ENCODE data around the gene ZNF813.

Gene ZNF813

DNA sequence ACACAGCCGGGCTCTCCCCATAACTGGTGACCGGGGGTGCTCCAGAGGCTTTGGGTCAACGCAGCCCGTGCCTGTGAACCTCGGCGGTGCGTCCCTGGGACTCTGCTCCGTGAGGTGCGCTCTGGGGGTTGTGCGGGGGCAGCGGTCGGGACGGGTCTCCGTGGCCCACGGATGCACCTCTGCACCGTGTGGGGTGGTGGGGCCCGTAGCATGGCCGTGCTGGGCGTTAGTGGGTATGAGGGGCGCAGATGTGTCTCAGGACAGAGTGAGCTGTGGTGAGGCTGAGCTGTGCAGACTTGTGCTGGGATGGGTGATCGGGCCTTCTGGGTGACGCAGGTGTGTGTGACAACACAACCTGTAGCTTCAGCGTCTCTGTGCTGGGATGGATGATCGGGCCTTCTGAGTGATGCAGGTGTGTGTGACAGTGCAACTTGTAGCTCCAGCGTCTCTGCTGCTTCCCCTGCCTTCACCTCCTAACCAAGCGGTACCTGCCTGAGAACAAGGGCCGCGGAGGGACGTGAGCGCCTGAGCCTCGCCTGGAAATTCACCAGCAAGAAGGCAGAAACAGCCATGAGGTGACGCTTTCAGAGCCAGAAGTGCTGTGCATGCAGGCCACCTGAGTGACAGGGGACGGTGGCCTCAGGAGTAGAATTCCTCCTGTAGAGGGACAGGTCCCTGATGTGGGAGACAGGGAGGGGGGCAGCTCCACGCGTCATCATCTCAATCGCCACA, 71.0 kb downstream of the ZNF813 start:
- Histone ChIP-seq H3K27ac (peak overlapping the region; percentile 84 to 97), H3K4me3 (peak overlapping the region; percentile 90)
- TF ChIP-seq, protein P1, sequence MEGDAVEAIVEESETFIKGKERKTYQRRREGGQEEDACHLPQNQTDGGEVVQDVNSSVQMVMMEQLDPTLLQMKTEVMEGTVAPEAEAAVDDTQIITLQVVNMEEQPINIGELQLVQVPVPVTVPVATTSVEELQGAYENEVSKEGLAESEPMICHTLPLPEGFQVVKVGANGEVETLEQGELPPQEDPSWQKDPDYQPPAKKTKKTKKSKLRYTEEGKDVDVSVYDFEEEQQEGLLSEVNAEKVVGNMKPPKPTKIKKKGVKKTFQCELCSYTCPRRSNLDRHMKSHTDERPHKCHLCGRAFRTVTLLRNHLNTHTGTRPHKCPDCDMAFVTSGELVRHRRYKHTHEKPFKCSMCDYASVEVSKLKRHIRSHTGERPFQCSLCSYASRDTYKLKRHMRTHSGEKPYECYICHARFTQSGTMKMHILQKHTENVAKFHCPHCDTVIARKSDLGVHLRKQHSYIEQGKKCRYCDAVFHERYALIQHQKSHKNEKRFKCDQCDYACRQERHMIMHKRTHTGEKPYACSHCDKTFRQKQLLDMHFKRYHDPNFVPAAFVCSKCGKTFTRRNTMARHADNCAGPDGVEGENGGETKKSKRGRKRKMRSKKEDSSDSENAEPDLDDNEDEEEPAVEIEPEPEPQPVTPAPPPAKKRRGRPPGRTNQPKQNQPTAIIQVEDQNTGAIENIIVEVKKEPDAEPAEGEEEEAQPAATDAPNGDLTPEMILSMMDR (IDR thresholded peaks at IDR 0.05), result no peak
- no peak for DNase-seq (ENCODE audit: low spot score)

DNA sequence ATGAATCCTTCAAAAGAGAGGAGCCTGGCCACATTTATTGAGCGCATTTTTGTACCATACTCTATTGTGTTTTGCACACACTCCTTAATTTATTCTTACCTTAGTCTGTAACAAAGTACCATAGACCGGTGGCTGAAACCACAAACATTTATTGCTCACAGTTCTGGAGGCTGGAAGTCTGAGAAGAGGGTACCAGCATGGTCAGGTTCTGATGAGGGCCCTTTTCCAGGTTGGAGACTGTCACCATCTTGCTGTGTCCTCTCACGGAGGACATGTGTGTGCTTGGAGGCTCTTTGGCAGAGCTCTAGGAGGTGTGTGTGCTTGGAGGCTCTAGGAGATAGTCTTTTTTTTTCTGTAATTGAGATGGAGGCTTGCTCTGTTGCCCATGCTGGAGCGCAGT, 72.6 kb downstream of the ZNF813 start:
- H3K27ac ChIP-seq, result no peak overlapping the region
- no peak for DNase-seq (ENCODE audit: low spot score)
- no peak overlapping the region for H3K4me3 ChIP-seq
- TF ChIP-seq, protein P1 (IDR thresholded peaks at IDR 0.05), result no peak

DNA sequence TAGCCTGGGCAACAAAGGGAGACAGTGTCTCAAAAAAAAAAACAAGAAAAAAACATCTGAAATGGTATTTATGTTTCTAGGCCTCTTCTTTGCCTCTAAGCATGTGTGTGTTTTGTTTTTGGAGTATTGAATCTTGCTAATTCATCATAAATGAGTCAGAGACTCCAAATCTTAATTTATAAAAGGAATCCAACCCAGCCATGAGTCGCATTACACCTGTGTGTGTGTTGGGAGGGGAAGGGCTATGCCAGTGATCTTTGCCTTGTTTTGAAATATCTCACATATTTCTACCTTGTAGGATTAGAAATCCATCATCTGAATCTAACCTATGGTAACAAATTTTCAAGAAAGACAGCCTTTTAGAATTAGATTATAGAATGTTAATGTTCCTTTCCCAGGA, 74.4 kb downstream of the ZNF813 start:
- DNase-seq (ENCODE audit: low spot score), result no peak
- Histone ChIP-seq H3K4me3 (no peak overlapping the region), H3K27ac (no peak overlapping the region)
- TF ChIP-seq, protein P1 (IDR thresholded peaks at IDR 0.05), result no peak

DNA sequence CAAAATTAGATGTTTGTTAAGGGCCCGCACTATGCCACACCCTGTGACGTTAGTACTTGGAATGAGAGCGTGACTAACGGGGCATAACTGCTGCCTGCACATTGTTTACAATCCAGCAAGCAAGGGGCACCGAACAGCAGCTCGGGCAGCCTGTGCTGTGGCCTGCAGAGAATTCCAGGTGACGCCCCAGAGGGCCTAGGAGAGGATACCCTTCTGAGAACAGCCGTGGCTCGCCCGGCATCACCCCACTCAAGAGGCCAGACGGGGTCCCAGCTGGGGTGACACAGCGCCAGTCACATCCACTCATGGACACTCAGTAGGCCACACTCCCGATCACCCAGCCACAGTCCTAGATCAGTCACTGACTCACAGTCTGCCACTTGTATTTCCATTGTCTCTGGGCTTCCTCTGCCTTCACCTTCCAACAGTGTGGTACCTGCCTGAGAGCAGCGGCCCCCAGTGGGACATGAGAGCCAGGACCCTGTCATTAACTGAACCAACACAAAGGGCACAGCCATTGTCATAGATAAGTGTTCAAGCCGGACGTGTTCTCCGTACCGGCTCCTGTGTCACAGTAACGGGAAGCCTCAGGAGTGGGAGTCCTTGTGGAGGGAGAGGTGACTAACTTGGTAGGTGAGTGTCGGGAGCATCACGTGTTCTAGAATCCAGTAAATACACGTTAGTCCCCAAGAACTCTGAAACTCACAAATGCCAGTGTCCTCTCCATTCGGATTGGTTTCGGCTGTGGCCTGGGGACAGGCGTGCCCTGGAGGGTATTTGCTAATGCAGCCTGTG, 77.9 kb downstream of the ZNF813 start:
- Histone ChIP-seq H3K4me3 (no peak overlapping the region), H3K27ac (peak overlapping the region in 1 of 2 donors; percentile 1)
- TF ChIP-seq, protein P1 (IDR thresholded peaks at IDR 0.05), result no peak
- DNase-seq (ENCODE audit: low spot score), result no peak
